Tibial nerve (tissue), 4 donors: ENCODE measurements around the gene WAS. TPM values are rescaled to one million over a fixed set of nuclear protein-coding genes. Genes with fewer than 3 reads are reported as not detected.
"Not testable (repeated sequence)": the region's sequence is repeated elsewhere in the genome, so short reads cannot be mapped to it uniquely, and the experiment has no call there.

Experiments
- DNase-seq, 2 donors: peaks; one replicate each; pipeline ENCODE4 v3.0.0-alpha.2; 2019; ENCODE audit warnings: low spot score in 2 of 2
- H3K27ac ChIP-seq, 4 donors: fragments of 200-600 bp; sonication (generic) in 3 of 4; one replicate each; pipeline ENCODE4 v1.5.1; 2017 to 2019; ENCODE audit warnings: mild to moderate bottlenecking in 1 of 4
- H3K27me3 ChIP-seq, 2 donors: fragments of 200-600 bp; sonication (generic) in 1 of 2; one replicate each; pipeline versions ENCODE4 v1.5.1 to v1.6.0; 2017 to 2019
- H3K36me3 ChIP-seq, 3 donors: fragments of 200-600 bp; sonication (generic); one replicate each; pipeline ENCODE4 v1.5.1; 2018 to 2019
- H3K4me1 ChIP-seq, 4 donors: fragments of 200-600 bp; sonication (generic) in 3 of 4; one replicate each; pipeline ENCODE4 v1.5.1; 2017 to 2019
- H3K4me3 ChIP-seq, 4 donors: fragments of 200-600 bp; sonication (generic) in 3 of 4; one replicate each; pipeline ENCODE4 v1.5.1; 2017 to 2019; ENCODE audit warnings: mild to moderate bottlenecking in 1 of 4, moderate library complexity in 1 of 4
- H3K9me3 ChIP-seq, 4 donors: fragments of 200-600 bp; sonication (generic) in 3 of 4; one replicate each; pipeline ENCODE4 v1.5.1; 2017 to 2019
- EP300 ChIP-seq, 2 donors: sonication (generic); formaldehyde crosslinking; IDR thresholded peaks; one replicate each; pipeline ENCODE4 v1.6.1; 2017; ENCODE audit warnings: antibody characterized with exemption in 2 of 2, mild to moderate bottlenecking in 1 of 2
- POLR2A ChIP-seq, 2 donors: fragments of 450-650 bp; IDR thresholded peaks; one replicate each; pipeline ENCODE4 v1.6.1; 2017; ENCODE audit warnings: antibody characterized with exemption in 2 of 2, mild to moderate bottlenecking in 2 of 2, moderate library complexity in 2 of 2
- WGBS, 2 donors: methylation state at CpG; one replicate each; pipeline ENCODE4 v1.1.5; 2018; 5-methylcytosine and 5-hydroxymethylcytosine counted together
- total RNA-seq, 4 donors: library from RNA; depleted of rRNA; stranded (reverse); fragments of >200 nt; gene quantifications; one replicate each; pipeline ENCODE4 v1.1.0, GENCODE V29; 2016
- TF ChIP-seq, protein P1 (sequence below), 5 experiments: fragments of 200-600 bp in 3 of 5; fragments of 450-650 bp in 2 of 5; sonication (generic) in 3 of 5; IDR thresholded peaks; one replicate each; pipeline ENCODE4 v1.5.1; 2016 to 2019; ENCODE audit warnings: antibody characterized with exemption in 5 of 5, mild to moderate bottlenecking in 3 of 5, moderate library complexity in 2 of 5

WAS gene
- total RNA-seq, 4 donors from 2014 or later, result 3.1 to 32.7 (median 9.8) TPM

DNA sequence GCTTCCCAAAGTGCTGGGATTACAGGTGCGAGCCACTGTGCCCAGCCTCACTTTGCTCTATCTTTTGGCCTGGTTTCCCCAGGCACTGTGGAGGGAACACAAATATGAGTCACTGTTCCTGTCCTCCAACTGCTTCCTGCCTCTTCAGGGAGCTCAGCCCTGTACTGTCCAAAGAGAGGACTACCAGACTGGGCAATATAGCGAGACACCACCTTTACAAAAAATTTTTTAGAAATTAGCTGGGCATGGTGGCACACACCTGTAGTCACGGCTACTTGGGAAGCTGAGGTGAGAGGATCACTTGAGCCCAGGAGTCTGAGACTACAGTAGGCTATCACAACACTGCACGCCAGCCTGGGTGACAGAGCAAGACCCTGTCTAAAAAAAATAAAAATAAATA, 16.9 kb upstream of the WAS start:
- Histone ChIP-seq H3K36me3 (no peaks in the 10 kb centered on the region), H3K4me1 (no peaks in the 10 kb centered on the region), H3K27ac (no peak overlapping the region), H3K4me3 (no peak overlapping the region), H3K9me3 (no peaks in the 10 kb centered on the region), H3K27me3 (no peaks in the 10 kb centered on the region)
- DNase-seq, result no peak
- 82 to 85% methylated on average over 4 of the region's 4 CpGs for WGBS, 2 donors
- no peak for TF ChIP-seq POLR2A (IDR thresholded peaks at IDR 0.05)
- no peak for TF ChIP-seq EP300 (IDR thresholded peaks at IDR 0.05)
- TF ChIP-seq, protein P1, sequence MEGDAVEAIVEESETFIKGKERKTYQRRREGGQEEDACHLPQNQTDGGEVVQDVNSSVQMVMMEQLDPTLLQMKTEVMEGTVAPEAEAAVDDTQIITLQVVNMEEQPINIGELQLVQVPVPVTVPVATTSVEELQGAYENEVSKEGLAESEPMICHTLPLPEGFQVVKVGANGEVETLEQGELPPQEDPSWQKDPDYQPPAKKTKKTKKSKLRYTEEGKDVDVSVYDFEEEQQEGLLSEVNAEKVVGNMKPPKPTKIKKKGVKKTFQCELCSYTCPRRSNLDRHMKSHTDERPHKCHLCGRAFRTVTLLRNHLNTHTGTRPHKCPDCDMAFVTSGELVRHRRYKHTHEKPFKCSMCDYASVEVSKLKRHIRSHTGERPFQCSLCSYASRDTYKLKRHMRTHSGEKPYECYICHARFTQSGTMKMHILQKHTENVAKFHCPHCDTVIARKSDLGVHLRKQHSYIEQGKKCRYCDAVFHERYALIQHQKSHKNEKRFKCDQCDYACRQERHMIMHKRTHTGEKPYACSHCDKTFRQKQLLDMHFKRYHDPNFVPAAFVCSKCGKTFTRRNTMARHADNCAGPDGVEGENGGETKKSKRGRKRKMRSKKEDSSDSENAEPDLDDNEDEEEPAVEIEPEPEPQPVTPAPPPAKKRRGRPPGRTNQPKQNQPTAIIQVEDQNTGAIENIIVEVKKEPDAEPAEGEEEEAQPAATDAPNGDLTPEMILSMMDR (IDR thresholded peaks at IDR 0.05), result no peak

DNA sequence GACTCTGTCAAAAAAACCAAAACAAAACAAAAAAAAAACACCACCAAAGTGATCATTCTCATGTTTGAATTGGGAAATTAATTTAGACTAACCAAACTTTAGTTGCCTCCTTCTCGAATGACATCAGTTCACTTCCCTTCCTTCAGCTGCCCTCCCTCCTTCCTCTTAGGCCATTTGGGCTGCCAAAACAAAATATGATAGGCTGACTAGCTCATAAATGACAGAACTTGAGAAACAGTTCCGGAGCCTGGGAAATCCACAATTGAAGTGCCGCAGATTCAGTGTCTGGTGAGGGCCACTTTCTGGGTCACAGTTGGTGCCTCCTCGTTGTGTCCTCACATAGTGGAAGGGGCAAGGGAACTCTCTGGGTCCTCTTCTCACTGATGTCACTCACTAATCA, 16.1 kb upstream of the WAS start:
- Histone ChIP-seq H3K27ac (no peak overlapping the region), H3K27me3 (no peaks in the 10 kb centered on the region), H3K4me3 (no peak overlapping the region), H3K9me3 (no peaks in the 10 kb centered on the region), H3K4me1 (no peaks in the 10 kb centered on the region), H3K36me3 (no peaks in the 10 kb centered on the region)
- no peak for DNase-seq
- TF ChIP-seq, protein P1 (IDR thresholded peaks at IDR 0.05), result no peak
- no peak for TF ChIP-seq POLR2A (IDR thresholded peaks at IDR 0.05)
- TF ChIP-seq EP300 (IDR thresholded peaks at IDR 0.05), result no peak
- WGBS, 2 donors, result 65 to 70% methylated on average over 4 of the region's 4 CpGs

DNA sequence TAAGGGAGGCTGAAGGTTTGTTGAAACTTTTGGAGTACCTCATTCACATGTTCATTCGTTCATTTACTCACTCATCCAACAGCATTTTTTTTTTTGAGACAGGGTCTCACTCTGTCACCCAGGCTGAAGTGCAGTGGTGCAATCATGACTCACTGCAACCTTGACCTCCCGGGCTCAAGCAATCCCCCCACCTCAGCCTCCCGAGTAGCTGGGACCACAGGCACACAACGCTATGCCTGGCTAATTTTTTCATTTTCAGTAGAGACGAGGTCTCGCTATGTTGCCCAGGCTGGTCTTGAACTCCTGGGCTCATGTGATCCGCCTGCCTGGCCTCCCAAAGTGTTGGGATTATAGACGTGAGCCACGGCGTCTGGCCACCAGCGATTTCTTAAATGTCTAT, 15.4 kb upstream of the WAS start:
- not testable (repeated sequence) for H3K9me3 ChIP-seq, H3K4me3 ChIP-seq, H3K4me1 ChIP-seq, H3K27ac ChIP-seq, H3K27me3 ChIP-seq, DNase-seq, H3K36me3 ChIP-seq
- WGBS, 2 donors, result 76 to 82% methylated on average over 11 of the region's 11 CpGs

DNA sequence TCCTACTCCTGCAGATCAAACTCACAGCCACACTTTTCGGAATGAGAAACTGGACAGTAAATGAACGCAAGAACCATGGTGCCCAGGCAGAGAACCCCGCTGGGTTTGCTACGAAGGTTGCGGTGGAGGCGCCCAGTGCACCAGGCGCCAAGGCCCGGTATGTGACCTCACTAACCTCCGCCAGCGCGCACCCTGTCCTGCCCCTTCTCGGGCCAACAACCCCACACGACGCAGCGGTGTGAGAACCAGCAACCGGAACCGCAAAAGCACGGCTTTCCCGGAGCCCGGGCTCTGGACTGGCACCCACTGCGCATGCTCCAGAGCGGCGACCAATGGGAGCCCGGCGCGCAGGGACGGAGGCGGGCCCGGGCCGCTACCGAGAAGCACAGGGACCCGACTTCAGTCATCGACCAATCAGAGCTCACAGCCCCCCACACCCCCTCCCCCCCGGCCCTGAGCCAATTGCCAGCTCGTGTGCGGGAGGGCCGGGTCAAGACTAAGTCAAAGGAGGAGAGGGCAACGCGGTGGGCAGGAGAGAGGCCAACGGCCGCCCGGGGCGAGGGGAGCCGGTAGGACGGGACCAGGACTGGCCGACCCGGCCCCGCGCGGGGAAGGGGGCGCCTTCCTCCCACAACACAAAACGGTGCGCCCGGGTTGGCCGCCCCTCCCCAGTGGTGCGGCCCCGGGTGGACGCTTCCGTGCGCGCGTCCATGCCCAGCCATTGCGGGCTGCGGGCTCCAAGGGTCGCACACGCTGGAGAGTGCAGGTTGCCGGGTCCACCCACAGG, 7.3 kb upstream of the WAS start:
- WGBS, 2 donors, result 0 to 60% methylated on average over 27 to 56 of the region's 67 CpGs
- H3K27ac ChIP-seq, result peak overlapping the region; percentile 51 to 92 (median 86)
- TF ChIP-seq, protein P1 (IDR thresholded peaks at IDR 0.05), result peak in 1 of 5 experiments; percentile 26
- TF ChIP-seq POLR2A (IDR thresholded peaks at IDR 0.05) (peak in 1 of 2 donors; percentile 62), EP300 (IDR thresholded peaks at IDR 0.05) (peak; percentile 20 to 73)
- H3K9me3 ChIP-seq, result no peaks in the 10 kb centered on the region
- DNase-seq, result peak; percentile 72 to 76
- no peaks in the 10 kb centered on the region for H3K36me3 ChIP-seq
- H3K4me3 ChIP-seq, result peak overlapping the region; percentile 61 to 86 (median 71)
- H3K27me3 ChIP-seq, result no peaks in the 10 kb centered on the region
- peaks cover 0 to 18% (median 4%) of the 10 kb centered on the region in 4 donors for H3K4me1 ChIP-seq

DNA sequence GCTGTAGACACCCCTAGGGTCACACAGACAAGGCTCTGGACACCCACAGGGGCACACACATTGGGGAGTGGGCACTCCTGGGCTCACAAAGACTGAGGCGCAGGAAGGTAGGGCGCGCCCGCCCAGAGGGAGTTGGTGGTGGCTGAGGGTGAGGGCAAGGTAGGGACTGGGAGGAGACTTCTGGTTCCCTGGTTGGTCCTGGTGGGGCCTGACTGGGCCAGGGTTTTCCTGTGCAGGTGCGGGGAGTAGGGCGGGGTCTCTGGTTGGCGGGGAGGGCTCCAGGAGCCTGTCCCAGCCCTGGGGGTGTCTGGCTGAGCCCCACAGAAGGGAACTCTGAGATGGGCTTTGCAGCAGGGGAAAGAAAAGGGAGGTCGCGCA, 6.7 kb upstream of the WAS start:
- no peaks in the 10 kb centered on the region for H3K9me3 ChIP-seq
- TF ChIP-seq EP300 (IDR thresholded peaks at IDR 0.05) (no peak), POLR2A (IDR thresholded peaks at IDR 0.05) (no peak)
- TF ChIP-seq, protein P1 (IDR thresholded peaks at IDR 0.05), result no peak

More for the DNA sequence above, 6.7 kb upstream of the WAS start:
- Histone ChIP-seq H3K27ac (peak overlapping the region; percentile 51 to 92 (median 86)), H3K4me1 (peaks cover 0 to 18% (median 4%) of the 10 kb centered on the region in 4 donors), H3K27me3 (no peaks in the 10 kb centered on the region), H3K36me3 (no peaks in the 10 kb centered on the region), H3K4me3 (peak overlapping the region; percentile 61 to 86 (median 71))
- DNase-seq, result no peak
- 0 to 42% methylated on average over 2 to 9 of the region's 9 CpGs for WGBS, 2 donors
